ENCODE results near the gene HDGFL1.

HDGFL1 gene

DNA sequence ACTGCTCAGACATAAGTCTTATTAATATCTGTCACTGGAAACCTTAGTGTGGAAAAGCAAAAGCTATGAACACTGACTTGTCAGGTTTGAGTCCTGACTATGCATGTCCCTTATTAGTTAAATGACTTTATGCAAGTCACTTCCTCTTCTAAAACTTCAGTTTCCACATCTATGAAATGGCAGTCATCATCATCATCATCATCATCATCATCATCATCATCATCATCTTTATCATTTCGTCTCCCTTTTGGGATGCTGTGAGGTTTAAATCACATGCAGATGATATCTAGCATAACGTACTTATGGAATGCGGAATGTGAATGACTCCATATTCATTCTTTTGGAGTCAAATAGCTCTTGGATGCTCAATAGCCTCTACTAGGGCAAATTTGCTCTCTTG, 24.5 kb downstream of the HDGFL1 start:
- DNase-seq, result no peak

DNA sequence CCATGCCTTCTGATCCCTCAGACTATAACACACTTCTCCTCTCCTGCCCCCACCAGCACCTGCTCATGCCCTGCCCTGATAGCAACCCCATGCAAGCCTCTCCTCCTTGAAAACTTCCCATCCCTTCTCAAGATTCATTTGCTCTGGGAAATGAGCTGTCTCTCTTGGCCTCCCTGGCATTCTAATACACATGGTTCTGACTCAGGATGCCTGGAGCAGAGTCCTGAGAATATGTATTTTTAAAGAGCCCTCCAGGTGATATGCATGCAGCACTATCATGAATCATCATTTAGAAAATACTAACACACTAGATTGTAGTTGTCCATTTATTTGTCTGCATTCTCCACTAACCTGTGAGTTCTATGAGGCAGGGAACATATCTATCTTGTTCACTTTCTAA, 26.6 kb downstream of the HDGFL1 start:
- no peak for DNase-seq

- DNase-seq, result no peak
Measured at GRCh38 chr6:22598339-22598738, 29.0 kb downstream of the HDGFL1 start.

DNA sequence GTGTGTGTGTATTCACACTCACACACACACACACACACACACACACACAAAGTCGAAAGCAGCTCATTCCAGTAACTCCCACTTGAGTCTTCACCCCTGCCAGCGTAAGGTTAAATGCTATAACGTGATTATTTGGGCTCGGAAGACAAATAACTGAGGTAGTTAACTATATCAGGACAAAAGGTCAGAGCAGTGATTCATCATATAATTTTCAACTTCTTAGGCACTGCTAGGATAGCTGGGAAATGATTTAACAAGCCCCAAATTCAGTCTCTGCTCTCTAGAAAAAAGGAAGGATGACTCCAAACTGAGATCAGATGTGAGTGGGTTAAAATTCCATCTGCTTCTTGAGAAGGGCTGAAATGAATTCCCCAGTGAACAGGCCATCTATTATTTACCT, 30.7 kb downstream of the HDGFL1 start:
- DNase-seq, result no peak

DNA sequence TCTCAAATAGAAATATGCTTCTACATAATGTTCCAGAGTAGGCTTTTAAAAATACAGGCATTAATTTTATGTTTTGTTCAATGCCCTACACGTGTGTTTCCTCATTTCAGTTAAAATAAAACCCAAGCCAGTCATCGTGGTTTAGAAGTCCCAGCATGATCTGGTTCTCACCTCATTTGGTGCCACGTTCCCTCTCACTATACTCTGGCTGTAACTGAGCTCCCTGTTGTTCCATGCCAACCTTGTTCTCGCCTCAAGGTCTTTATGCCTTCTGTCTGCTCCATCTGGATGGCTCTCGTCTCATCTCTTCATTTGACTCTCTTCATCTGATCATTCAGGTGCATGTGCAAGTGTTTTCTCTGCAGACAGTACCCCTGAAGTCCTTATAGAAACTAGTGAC, 32.6 kb downstream of the HDGFL1 start:
- DNase-seq, result no peak

DNA sequence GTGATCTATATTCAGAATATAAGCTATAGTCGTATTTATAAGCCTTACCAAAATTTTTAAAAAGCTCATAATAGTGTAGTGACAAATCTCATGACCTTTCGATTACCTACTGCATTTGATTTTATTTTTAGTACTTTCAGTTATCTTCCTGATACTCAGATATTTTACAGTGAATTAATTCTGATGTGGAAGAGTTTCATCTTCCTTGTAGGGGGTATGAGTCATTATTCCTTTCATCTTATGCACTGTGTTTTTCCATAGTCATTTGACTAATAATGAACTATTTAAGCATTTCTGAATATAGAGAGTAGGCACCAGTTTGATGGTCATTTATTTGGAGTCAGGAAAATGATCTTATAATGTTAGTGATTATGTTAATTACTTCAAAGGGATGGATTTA, 36.4 kb downstream of the HDGFL1 start:
- DNase-seq, result no peak

- DNase-seq, result no peak
Measured at GRCh38 chr6:22610127-22610526, 40.8 kb downstream of the HDGFL1 start.

DNA sequence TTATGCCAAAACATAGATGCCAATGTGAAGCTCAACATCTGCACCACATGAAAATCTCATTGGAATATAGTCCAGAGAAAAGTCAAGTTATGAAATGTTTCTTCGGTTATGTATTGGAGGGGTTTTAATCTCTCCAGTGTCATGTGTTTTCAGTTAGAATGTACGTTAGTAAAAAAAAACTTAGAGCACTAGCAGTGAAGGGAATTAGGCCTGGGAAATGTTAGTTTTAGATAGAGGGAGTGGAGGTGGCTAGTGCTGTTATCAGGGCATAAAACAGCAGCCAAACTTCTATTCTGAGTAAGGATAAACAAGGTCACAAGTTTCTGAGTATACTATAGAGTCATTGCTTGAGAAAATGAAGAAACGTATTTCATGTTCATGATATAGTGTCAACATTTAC, 42.9 kb downstream of the HDGFL1 start:
- no peak for DNase-seq

- DNase-seq, result no peak
Measured at GRCh38 chr6:22613051-22613450, 43.7 kb downstream of the HDGFL1 start.

DNA sequence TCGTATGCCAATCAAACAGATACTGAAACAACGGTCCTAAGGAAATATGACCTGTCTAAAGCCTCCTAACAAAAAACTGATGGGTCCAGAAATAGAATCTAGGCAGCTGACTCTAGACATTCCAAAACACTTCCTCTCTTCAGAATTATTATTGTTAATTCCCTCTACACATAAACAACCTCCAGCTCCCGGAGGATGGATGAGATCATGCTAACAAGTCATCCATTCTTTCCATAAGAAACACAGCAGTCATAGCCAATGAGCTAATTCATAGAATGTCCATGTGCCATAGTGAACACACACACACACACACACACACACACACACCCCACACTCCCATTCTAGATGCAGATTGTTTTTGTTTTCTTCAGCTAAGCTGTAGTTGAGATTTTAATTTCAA, 44.3 kb downstream of the HDGFL1 start:
- no peak for DNase-seq

- no peak for DNase-seq
Measured at GRCh38 chr6:22614547-22614946, 45.2 kb downstream of the HDGFL1 start.

DNA sequence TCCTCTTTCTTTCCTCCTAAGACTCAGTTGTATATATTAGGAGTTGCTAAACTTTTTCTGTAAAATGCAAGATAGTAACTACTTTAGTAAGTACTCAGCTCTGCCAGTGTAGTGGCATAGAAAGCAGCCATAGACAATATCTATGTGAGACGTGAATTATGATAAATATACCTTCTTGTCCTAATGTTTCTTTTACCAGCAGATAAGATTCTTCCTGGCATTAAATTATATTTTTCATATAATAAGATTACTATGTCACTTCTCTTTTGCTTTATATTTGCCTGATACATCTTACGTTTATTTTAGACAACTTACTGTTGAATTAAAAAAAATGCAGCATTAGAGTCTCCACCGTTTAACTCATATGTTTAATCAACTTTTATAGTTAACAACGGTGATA, 51.7 kb downstream of the HDGFL1 start:
- no peak for DNase-seq
